Measurements from ENCODE around the gene RAD54L2. TPM values are rescaled to one million over a fixed set of nuclear protein-coding genes. Genes with fewer than 3 reads are reported as not detected.
"Not testable (repeated sequence)": the region's sequence is repeated elsewhere in the genome, so short reads cannot be mapped to it uniquely, and the experiment has no call there.

RAD54L2 gene
- polyA plus RNA-seq, 6 donors from 2014 or later = 4.7 to 20.4 (median 12.8) TPM

DNA sequence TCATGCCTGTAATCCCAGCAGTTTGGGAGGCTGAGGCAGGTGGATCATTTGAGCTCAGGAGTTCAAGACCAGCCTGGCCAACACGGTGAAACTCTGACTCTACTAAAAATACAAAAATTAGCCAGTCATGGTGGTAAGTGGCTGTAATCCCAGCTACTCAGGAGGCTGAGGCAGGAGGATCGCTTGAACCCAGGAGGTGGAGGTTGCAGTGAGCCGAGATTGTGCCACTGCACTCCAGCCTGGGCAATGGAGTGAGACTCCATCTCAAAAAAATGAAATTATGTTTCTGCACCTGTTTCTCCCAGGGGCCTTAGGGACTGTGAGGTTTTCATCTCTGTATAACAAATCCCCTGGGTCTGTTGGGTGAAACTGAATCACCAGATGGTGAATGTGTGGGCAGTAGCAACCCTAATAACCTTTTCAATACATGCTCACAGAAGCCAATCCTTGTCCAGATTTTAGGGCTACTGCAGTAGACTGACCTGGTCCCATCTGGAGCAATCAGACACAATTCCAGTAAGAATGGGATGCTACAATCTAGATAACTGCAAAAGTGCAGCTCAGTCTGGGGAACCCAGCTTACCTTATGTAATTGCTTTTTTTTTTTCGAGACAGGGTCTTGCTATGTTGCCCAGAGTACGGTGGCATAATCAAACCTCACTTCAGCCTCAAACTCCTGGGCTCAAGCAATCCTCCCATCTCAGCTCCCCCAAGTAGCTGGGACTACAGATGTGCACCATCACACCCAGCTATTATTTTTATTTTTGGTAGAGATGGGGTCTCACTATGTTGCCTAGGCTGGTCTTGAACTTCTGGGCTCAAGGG, 17.4 kb upstream of the RAD54L2 start:
- ATAC-seq (ENCODE audit: low read depth in 2 of 2) (peak; percentile 89 to 90), DNase-seq (peak; percentile 35)
- not testable (repeated sequence) for H3K9me3 Mint-ChIP-seq

DNA sequence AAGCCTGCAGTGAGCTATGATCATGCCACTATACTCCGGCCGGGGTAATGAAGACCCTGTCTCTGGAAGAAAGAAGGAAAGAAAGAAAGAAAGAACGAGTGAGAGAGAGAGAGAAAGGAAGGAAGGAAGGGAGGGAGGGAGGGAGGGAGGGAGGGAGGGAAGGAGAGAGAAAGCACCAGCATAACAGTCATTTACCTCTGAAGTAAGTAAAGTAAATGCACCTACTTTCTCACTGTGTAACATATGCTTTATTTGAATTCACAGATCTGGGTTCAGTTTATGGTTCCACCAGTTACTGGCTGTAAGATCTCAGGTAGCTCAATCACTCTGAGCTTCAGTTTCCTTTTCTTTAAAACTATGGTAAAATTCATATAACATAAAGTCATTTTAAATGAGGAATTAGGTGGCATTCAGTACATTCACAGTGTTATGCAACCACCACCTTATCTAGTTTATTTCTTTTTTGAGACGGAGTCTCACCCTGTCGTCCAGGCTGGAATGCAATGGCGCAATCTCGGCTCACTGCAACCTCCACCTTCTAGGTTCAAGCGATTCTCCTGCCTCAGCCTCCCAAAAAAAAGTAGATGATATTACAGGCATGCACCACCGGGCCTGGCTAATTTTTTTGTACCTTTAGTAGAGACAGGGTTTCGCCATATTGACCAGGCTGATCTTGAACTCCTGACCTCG, 16.1 kb upstream of the RAD54L2 start:
- Mint-ChIP-seq H3K4me1 (peaks cover 7 to 17% (median 8%) of the 10 kb centered on the region in 3 donors), H3K27me3 (peaks cover 0 to 8% (median 5%) of the 10 kb centered on the region in 3 donors), H3K9me3 (peaks cover 0 to 1% (median 0%) of the 10 kb centered on the region in 7 donors), H3K36me3 (no peaks in the 10 kb centered on the region), H3K4me3 (peak overlapping the region in 2 of 8 donors; percentile 12 to 22), H3K27ac (peak overlapping the region in 3 of 6 donors; percentile 33 to 85 (median 85))
- DNase-seq (no peak), ATAC-seq (ENCODE audit: low read depth in 2 of 2) (no peak)

More for the DNA sequence above, 17.4 kb upstream of the RAD54L2 start:
- not testable (repeated sequence) for H3K27me3 Mint-ChIP-seq, H3K36me3 Mint-ChIP-seq
- H3K4me1 Mint-ChIP-seq = peaks cover 7 to 17% (median 8%) of the 10 kb centered on the region in 3 donors
- H3K4me3 Mint-ChIP-seq = peak overlapping the region in 1 of 8 donors; percentile 9
- H3K27ac Mint-ChIP-seq = peak overlapping the region in 3 of 6 donors; percentile 6 to 67 (median 7)

DNA sequence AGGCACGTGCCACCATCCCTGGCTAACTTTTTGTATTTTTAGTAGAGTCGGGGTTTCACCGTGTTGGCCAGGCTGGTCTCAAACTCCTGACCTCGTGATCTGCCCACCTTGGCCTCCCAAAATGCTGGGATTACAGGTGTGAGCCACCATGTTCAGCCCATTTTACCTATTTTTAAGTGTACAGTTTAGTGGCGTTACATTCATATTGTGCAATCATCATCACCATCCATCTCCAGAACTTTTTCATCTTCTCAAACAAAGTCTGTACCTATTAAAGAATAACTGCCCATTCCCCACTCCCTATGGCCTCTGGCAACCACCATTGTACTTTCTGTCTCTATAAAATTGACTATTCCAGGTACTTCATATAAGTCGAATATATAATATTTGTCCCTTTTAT, 13.6 kb upstream of the RAD54L2 start:
- H3K27ac Mint-ChIP-seq; H3K36me3 Mint-ChIP-seq; DNase-seq; H3K27me3 Mint-ChIP-seq; H3K9me3 Mint-ChIP-seq; H3K4me3 Mint-ChIP-seq; ATAC-seq (ENCODE audit: low read depth in 2 of 2): not testable (repeated sequence)
- peaks cover 7 to 17% (median 8%) of the 10 kb centered on the region in 3 donors for H3K4me1 Mint-ChIP-seq

DNA sequence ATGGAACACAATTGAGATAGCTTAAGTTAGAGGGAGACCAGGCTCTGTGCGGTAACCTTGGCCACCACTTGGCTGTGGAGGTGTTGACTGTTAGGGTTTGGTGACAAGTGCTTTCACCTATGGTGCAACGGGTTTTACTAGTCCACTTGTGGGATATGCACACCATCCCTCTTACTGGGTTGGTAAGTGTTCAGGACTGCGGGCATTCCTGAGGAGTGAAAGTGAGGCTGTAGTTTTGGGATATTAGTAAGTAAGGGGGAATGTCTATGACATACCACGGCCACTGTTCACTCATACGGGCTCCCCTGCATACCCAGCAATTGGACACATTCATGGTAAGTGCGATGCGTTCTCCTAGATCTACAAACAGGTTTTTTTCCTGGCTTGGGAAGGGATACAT, 8.0 kb upstream of the RAD54L2 start:
- DNase-seq = no peak
- Mint-ChIP-seq H3K4me1 (peaks cover 0 to 4% (median 0%) of the 10 kb centered on the region in 3 donors), H3K27me3 (peaks cover 19 to 36% (median 33%) of the 10 kb centered on the region in 3 donors), H3K36me3 (no peaks in the 10 kb centered on the region), H3K4me3 (no peak overlapping the region), H3K9me3 (no peaks in the 10 kb centered on the region), H3K27ac (no peak overlapping the region)
- no peak for ATAC-seq (ENCODE audit: low read depth in 2 of 2)

DNA sequence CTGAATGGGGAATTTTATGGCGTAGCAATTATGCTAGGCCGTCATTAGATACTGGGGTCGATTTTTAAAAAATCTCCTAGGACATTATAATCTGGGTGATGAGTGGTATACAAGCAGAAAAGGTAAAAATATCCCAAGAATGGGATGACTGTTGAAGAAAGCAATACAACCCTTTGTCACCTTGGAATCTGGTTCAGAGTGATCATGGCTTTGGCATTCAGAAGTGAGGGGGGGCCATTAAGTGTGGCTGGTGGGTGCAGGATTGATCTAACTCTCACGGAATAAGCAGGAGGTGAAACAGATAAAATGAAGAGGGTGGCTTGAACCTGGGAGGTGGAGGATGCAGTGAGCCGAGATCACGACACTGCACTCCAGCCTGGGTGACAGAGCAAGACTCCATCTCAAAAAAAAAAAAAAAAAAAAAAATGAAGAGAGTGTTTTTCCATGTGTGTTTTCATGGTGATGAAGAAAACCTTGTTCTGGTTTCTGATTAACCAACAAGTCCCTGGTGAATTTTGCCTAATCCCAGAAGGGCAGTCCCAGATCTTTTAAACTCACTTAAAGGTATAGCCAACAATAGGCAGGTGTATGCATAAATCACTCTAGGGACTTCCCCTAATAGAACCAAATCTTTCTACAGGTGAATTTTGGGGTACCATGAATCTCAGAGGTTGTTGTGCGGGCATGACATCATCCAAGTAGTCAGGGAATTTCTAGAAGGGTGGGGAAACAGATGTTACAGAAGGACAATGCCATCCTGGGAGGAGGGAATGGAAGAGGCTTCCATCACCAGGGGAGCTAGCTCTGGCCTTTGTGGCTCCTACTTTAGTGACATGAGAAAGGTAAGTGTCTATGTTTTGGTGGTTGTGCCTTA, 3.1 kb upstream of the RAD54L2 start:
- ATAC-seq (ENCODE audit: low read depth in 2 of 2) = no peak
- peaks cover 20 to 33% (median 20%) of the 10 kb centered on the region in 3 donors for H3K4me1 Mint-ChIP-seq
- H3K27me3 Mint-ChIP-seq = peaks cover 13 to 28% (median 27%) of the 10 kb centered on the region in 3 donors
- no peaks in the 10 kb centered on the region for H3K9me3 Mint-ChIP-seq
- H3K36me3 Mint-ChIP-seq = no peaks in the 10 kb centered on the region
- DNase-seq = no peak
- peak overlapping the region in 3 of 8 donors; percentile 31 to 83 (median 67) for H3K4me3 Mint-ChIP-seq
- peak overlapping the region in 1 of 6 donors; percentile 80 for H3K27ac Mint-ChIP-seq

DNA sequence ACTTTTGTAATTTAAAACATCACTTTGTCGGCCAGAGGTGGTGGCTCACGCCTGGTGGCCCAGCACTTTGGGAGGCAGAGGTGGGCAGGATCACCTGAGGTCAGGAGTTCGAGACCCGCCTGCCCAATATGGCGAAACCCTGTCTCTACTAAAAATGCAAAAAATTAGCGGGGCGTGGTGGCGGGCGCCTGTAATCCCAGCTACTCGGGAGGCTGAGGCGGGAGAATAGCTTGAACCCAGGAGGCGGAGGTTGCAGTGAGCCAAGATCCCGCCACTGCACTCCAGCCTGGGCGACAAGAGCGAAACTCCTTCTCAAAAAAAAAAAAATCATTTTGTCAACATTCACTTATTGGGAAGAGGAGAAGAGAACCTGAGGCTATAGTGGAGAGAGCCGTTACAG, 888 bp upstream of the RAD54L2 start:
- H3K9me3 Mint-ChIP-seq = not testable (repeated sequence)

DNA sequence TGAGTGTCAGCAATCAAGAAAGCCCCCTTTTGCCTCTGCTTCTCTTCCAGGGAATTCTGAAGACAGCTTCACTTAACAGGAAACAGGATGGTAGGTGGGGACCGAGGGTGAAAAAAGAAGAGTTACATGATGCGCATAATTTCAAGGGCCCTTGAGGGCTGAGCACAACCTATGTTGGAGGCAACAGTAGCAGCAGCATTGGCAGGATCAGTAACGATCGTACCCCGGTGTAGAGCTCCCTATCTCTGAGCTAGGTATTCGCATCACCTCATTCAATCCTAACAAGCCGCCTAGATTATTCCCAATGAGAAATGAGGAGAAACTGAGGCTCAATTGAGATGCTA, 432 bp upstream of the RAD54L2 start:
- Mint-ChIP-seq H3K9me3 (no peaks in the 10 kb centered on the region), H3K36me3 (no peaks in the 10 kb centered on the region), H3K27me3 (peaks cover 1 to 2% (median 1%) of the 10 kb centered on the region in 3 donors), H3K4me3 (peak overlapping the region; percentile 83 to 98 (median 93)), H3K4me1 (peaks cover 22 to 41% (median 26%) of the 10 kb centered on the region in 3 donors), H3K27ac (peak overlapping the region; percentile 82 to 98 (median 90))
- no peak for DNase-seq
- ATAC-seq (ENCODE audit: low read depth in 2 of 2) = no peak

More for the DNA sequence above, 888 bp upstream of the RAD54L2 start:
- not testable (repeated sequence) for H3K27me3 Mint-ChIP-seq; ATAC-seq (ENCODE audit: low read depth in 2 of 2); H3K36me3 Mint-ChIP-seq; DNase-seq
- peaks cover 22 to 41% (median 26%) of the 10 kb centered on the region in 3 donors for H3K4me1 Mint-ChIP-seq
- H3K4me3 Mint-ChIP-seq = peak overlapping the region; percentile 83 to 98 (median 93)
- H3K27ac Mint-ChIP-seq = peak overlapping the region in 5 of 6 donors; percentile 83 to 98 (median 87)

DNA sequence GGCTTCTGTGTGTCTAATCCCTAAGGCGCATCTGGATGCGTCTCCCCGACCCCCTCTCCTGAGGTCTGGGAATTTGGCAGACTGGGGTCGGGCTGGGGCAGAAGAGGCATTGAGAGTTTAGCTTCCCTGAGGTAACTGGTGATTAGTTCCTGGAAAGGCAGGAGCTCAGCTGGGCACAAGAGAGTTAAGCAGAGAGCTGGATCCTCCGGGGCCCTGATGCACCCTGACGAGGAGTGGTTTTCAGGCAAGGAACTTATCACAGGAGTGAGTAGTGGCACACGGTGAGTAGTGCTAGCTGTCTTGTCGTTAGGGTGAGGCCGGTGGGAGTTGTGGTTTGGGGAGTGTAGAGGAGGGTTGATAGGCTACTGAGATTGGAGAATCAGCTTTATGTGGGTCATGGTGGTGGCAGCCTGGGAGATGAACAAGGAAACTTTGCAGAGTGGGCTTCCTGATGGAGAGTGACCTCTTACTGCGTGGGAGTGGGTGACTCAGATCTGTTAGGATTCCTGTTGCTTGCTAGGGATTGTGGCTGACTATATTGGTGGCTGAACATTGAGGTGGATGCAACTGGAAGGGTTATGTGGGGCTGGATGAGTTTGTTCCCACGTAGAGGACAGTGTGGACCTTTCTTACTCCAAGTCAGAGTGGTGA, 897 bp downstream of the RAD54L2 start:
- Mint-ChIP-seq H3K4me1 (peaks cover 26 to 44% (median 26%) of the 10 kb centered on the region in 3 donors), H3K9me3 (no peaks in the 10 kb centered on the region)
- peak; percentile 15 to 27 for ATAC-seq (ENCODE audit: low read depth in 2 of 2)

DNA sequence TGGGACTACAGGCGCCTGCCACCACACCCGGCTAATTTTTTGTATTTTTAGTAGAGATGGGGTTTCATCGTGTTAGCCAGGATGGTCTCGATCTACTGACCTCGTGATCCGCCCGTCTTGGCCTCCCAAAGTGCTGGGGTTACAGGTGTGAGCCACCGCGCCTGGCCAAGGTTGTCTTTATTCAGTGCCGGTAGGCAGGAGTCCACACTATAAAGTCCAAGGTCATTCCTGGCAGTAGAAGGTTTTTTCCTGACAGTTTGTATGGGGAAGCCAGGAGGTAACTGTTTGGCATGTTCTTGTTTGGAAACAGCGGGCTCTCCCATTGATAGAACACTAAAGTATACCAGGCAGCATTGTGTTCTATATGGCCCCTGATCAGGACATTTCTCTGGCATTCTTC, 4.1 kb downstream of the RAD54L2 start:
- ATAC-seq (ENCODE audit: low read depth in 2 of 2); H3K9me3 Mint-ChIP-seq; H3K27me3 Mint-ChIP-seq; H3K4me3 Mint-ChIP-seq; DNase-seq; H3K36me3 Mint-ChIP-seq: not testable (repeated sequence)
- H3K27ac Mint-ChIP-seq = peak overlapping the region in 1 of 6 donors; percentile 34
- H3K4me1 Mint-ChIP-seq = peaks cover 18 to 34% (median 27%) of the 10 kb centered on the region in 3 donors

More for the DNA sequence above, 897 bp downstream of the RAD54L2 start:
- no peaks in the 10 kb centered on the region for H3K27me3 Mint-ChIP-seq
- peak overlapping the region; percentile 83 to 96 (median 94) for H3K4me3 Mint-ChIP-seq
- no peak for DNase-seq
- H3K27ac Mint-ChIP-seq = peak overlapping the region; percentile 46 to 95 (median 88)
- no peaks in the 10 kb centered on the region for H3K36me3 Mint-ChIP-seq

DNA sequence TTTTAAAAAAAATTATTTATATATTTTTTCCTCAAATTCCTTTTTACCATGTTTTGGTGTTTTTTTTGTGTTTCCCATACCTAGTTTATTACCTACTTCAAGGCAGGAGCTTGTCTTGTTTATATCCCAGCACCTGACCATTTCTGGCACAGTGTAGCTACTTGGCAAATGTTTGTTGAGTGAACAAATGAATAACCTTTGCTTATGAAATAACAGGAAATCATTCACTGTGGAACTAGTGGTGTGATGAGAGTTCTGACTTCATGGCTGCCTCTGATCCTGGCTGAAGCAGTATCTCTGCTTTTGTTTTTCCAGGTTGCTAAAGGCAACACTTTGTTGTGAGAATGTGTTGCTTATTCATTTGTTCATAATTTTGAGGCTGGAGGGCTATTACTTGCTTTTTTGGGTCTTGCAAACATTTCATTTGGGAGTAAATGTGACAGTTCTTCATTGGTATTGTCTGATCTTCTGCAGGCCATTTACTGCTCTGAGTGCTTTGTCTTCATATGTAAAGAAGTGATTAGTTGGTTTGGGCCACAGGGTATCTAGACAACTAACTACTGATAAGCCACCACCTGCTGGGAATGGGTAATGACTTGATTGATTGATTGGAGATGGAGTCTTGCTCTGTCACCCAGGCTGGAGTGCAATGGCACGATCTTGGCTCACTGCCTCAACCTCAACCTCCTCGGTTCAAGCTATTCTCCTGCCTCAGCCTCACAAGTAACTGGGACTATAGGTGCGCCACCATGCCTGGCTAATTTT, 5.7 kb downstream of the RAD54L2 start:
- Mint-ChIP-seq H3K9me3 (no peaks in the 10 kb centered on the region), H3K4me1 (peaks cover 18 to 25% (median 22%) of the 10 kb centered on the region in 3 donors), H3K4me3 (no peak overlapping the region), H3K36me3 (no peaks in the 10 kb centered on the region), H3K27me3 (no peaks in the 10 kb centered on the region), H3K27ac (peak overlapping the region in 1 of 6 donors; percentile 24)
- ATAC-seq (ENCODE audit: low read depth in 2 of 2) (no peak), DNase-seq (no peak)

DNA sequence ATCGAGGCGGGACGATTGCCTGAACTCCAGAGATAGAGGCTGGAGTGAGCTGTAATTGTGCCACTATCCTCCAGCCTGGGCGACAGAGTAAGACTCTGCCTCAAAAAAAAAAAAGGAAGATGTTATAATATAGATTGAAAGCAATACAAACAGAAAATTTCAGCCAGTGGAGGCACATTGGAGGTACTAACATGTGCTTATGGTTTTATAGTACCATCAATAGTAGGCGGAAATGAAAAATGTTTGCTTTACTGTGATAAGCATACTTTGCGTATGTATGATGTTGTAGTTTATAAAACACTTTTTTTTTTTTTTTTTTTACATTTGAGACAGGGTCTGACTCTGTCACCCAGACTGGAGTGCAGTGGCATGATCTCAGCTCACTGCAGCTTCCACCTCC, 8.8 kb downstream of the RAD54L2 start:
- ATAC-seq (ENCODE audit: low read depth in 2 of 2) (no peak), DNase-seq (no peak)
- H3K4me3 Mint-ChIP-seq = peak overlapping the region in 1 of 8 donors; percentile 36
- no peaks in the 10 kb centered on the region for H3K27me3 Mint-ChIP-seq
- no peaks in the 10 kb centered on the region for H3K9me3 Mint-ChIP-seq
- H3K36me3 Mint-ChIP-seq = peaks cover 0 to 4% of the 10 kb centered on the region in 2 donors
- peaks cover 2 to 11% (median 9%) of the 10 kb centered on the region in 3 donors for H3K4me1 Mint-ChIP-seq
- H3K27ac Mint-ChIP-seq = peak overlapping the region in 2 of 6 donors; percentile 37 to 51

DNA sequence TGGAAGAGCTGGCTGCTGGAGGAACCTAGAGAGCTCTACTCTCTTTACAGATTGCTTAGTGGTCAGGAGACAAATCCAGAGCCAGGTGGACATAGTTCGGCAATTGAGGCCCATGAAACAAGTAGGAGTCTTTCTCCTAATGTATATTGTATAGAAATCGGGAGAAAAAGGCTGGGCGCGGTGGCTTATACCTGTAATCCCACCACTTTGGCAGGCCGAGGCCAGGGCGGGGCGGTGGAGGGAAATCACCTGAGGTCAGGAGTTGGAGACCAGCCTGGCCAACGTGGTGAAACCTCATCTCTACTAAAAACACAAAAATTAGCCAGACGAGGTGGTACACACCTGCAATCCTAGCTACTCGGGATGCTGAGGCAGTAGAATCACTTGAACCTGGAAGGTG, 10.8 kb downstream of the RAD54L2 start:
- ATAC-seq (ENCODE audit: low read depth in 2 of 2) (no peak), DNase-seq (no peak)
- Mint-ChIP-seq H3K27me3 (no peaks in the 10 kb centered on the region), H3K9me3 (no peaks in the 10 kb centered on the region), H3K27ac (peak overlapping the region in 1 of 6 donors; percentile 66), H3K36me3 (peaks cover 0 to 4% of the 10 kb centered on the region in 2 donors), H3K4me3 (no peak overlapping the region), H3K4me1 (peaks cover 0 to 11% (median 5%) of the 10 kb centered on the region in 3 donors)

Measured in naive B cell (primary cell).